ENCODE data around the gene RAB42. TPM values are rescaled to one million over a fixed set of nuclear protein-coding genes. Genes with fewer than 3 reads are reported as not detected.
A peak's percentile ranks its signal among the peaks of the same experiment; 100 is the strongest.

Gene RAB42
- total RNA-seq, 1 donor from 2014 or later, result 2.5 TPM

DNA sequence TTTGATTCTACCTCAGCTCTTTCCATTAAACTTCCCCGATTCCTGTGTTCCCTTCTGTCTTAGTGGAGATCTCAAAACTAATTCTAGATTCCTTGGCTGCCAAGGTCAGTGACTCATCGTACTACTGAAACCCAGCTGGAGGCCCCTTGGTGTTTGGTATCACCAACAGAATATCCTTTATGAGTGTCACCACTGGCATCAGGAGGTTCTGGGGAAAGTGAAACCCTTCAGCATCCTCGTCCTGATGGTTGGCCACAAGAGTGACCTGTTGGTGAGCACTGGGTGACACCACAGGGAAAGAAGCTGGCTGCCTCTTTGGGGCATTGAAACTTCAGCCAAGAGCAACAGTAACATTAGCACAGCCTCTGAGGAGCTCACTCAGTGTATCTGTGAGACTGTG lies 9.6 kb downstream of the RAB42 start:
- intact Hi-C loops (cut with DNase I), result loop anchor here (5.0 kb wide), 2 partner anchors 84 to 1611 kb away; no protein-coding TSS in a partner anchor
- DNase-seq (ENCODE audit: extremely low spot score in 2 of 2), result no peak
- no peak for TF ChIP-seq CTCF (IDR thresholded peaks at IDR 0.05)
- no peak for TF ChIP-seq POLR2A (IDR thresholded peaks at IDR 0.05)
- no peak for TF ChIP-seq POLR2AphosphoS5 (IDR thresholded peaks at IDR 0.05; ENCODE audit: insufficient read depth in 1 of 2, low read depth in 1 of 2)
- Histone ChIP-seq H3K9me3 (no peaks in the 10 kb centered on the region), H3K4me3 (no peak overlapping the region), H3K27me3 (no peaks in the 10 kb centered on the region), H3K27ac (no peak overlapping the region), H3K36me3 (peaks cover 0 to 29% of the 10 kb centered on the region in 2 donors), H3K4me1 (no peaks in the 10 kb centered on the region)

DNA sequence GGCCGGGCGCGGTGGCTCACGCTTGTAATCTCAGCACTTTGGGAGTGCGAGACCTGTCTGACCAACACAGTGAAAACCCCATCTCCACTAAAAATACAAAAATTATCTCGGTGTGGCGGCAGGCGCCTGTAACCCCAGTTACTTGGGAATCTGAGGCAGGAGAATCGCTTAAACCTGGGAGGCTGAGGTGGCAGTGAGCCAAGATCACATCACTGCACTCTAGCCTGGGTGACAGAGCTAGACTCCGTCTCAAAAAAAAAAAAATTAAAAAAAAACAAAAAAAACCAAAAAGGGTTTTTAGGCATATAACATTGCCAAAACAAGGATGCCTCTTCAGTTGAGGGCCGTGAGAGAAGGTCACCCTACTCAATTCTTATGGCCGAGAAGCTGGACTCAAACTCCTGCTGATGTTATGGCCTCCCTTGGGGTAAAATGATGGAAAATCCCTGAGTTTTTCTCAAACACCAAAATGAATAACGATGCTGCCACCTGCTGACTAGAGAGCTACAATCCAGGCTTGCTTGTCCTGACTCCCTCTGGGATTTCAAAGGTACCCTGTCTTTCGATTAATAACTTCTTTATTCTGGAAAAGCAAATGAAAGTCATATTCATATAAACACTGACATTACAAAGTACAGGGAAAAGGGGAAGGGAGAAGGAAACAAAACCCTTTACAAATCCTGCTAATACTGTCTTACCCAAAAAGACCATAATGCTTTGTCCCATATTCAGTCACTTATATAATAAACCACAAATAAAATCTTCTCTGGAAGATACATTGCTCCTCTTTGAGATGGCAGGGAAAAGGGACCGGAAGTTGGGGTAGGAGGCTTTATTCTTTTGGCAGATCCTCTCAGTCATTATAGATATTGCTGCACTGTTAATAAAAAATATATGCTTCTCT lies 10.7 kb downstream of the RAB42 start:
- peak overlapping the region; percentile 38 for H3K27ac ChIP-seq

DNA sequence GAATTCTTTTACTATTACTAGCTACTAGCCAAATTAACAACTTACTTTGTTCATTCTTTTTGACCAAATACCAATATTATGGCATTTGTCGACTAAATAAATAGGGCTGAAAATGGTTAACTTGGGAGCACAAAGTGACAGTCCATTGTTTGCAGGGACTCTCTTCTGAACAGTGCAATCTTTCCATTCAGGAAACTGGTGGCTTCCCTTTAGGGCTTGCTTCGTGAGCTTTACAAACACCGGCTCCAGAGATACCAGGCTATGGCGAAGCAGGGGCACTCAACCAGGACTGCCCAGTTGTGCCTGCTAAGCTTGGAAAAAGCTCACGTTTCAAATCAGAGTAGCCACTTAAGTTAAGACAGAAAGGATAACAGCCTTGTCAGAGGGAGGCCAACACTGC lies 12.3 kb downstream of the RAB42 start:
- Histone ChIP-seq H3K4me1 (no peaks in the 10 kb centered on the region), H3K9me3 (no peaks in the 10 kb centered on the region), H3K36me3 (peaks cover 0 to 42% of the 10 kb centered on the region in 2 donors), H3K27me3 (no peaks in the 10 kb centered on the region), H3K4me3 (no peak overlapping the region), H3K27ac (no peak overlapping the region)
- intact Hi-C loops (cut with DNase I), result loop anchor here (5.0 kb wide), 2 partner anchors 87 to 1608 kb away; no protein-coding TSS in a partner anchor
- TF ChIP-seq POLR2AphosphoS5 (IDR thresholded peaks at IDR 0.05; ENCODE audit: insufficient read depth in 1 of 2, low read depth in 1 of 2) (no peak), POLR2A (IDR thresholded peaks at IDR 0.05) (no peak), CTCF (IDR thresholded peaks at IDR 0.05) (no peak)
- DNase-seq (ENCODE audit: extremely low spot score in 2 of 2), result no peak

More for the DNA sequence above, 10.7 kb downstream of the RAB42 start:
- TF ChIP-seq POLR2A (IDR thresholded peaks at IDR 0.05) (no peak), CTCF (IDR thresholded peaks at IDR 0.05) (peak; percentile 56 to 67 (median 64)), POLR2AphosphoS5 (IDR thresholded peaks at IDR 0.05; ENCODE audit: insufficient read depth in 1 of 2, low read depth in 1 of 2) (peak in 1 of 2 donors; percentile 46)
- no peak for DNase-seq (ENCODE audit: extremely low spot score in 2 of 2)
- Histone ChIP-seq H3K4me1 (no peaks in the 10 kb centered on the region), H3K9me3 (no peaks in the 10 kb centered on the region), H3K36me3 (peaks cover 0 to 33% of the 10 kb centered on the region in 2 donors), H3K27me3 (no peaks in the 10 kb centered on the region), H3K4me3 (no peak overlapping the region)
- intact Hi-C loops (cut with DNase I), result loop anchor here (5.0 kb wide), 2 partner anchors 85 to 1610 kb away; no protein-coding TSS in a partner anchor

GRCh38 chr1:28604962-28605361 lies 12.9 kb downstream of the RAB42 start:
- H3K4me1 ChIP-seq, result no peaks in the 10 kb centered on the region
- intact Hi-C loops (cut with DNase I), result loop anchor here (5.0 kb wide), 2 partner anchors 88 to 1607 kb away; no protein-coding TSS in a partner anchor
- H3K27me3 ChIP-seq, result no peaks in the 10 kb centered on the region
- H3K27ac ChIP-seq, result no peak overlapping the region
- H3K9me3 ChIP-seq, result no peaks in the 10 kb centered on the region
- H3K4me3 ChIP-seq, result no peak overlapping the region
- DNase-seq (ENCODE audit: extremely low spot score in 2 of 2), result no peak
- TF ChIP-seq CTCF (IDR thresholded peaks at IDR 0.05) (no peak), POLR2A (IDR thresholded peaks at IDR 0.05) (no peak), POLR2AphosphoS5 (IDR thresholded peaks at IDR 0.05; ENCODE audit: insufficient read depth in 1 of 2, low read depth in 1 of 2) (no peak)
- H3K36me3 ChIP-seq, result peaks cover 0 to 48% of the 10 kb centered on the region in 2 donors

DNA sequence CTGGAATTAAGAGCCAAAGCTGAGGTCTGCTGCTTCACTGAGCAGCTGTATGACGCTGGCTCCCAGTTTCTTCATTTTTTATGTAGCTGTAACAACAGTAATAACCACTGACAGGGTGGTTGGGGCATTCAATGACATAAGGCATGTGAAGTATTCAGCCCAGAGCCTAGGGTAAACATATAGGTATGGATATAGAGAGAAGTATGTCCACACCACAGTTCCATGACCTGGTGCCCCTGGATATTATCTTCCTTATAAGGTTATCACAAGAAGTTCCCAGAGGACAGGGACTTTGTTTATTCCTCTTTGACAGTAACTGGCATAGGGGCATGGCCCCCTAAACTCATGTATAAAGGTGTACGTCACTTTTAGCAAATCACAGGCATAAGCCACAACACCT lies 14.7 kb downstream of the RAB42 start:
- intact Hi-C loops (cut with DNase I), result no loop called here
- H3K4me1 ChIP-seq, result no peaks in the 10 kb centered on the region
- no peak for DNase-seq (ENCODE audit: extremely low spot score in 2 of 2)
- TF ChIP-seq POLR2AphosphoS5 (IDR thresholded peaks at IDR 0.05; ENCODE audit: insufficient read depth in 1 of 2, low read depth in 1 of 2), result no peak
- TF ChIP-seq CTCF (IDR thresholded peaks at IDR 0.05), result no peak
- no peak for TF ChIP-seq POLR2A (IDR thresholded peaks at IDR 0.05)
- H3K27ac ChIP-seq, result no peak overlapping the region
- H3K4me3 ChIP-seq, result no peak overlapping the region
- H3K36me3 ChIP-seq, result peaks cover 0 to 64% of the 10 kb centered on the region in 2 donors
- no peaks in the 10 kb centered on the region for H3K27me3 ChIP-seq
- no peaks in the 10 kb centered on the region for H3K9me3 ChIP-seq

Measured in vagina (tissue), 2 donors.